WTC11 (cell line): ENCODE results near the gene USP51.
"Not testable (repeated sequence)": the region's sequence is repeated elsewhere in the genome, so short reads cannot be mapped to it uniquely, and the experiment has no call there.

Experiments used
- ESRRA ChIP-seq: sonication (generic); formaldehyde crosslinking; IDR thresholded peaks from 2 replicates; pipeline ENCODE4 v1.8.1; 2022; ENCODE audit warnings: mild to moderate bottlenecking, missing genetic modification reagents, borderline replicate concordance
- TF ChIP-seq, protein P1 (sequence below): fragments of 200-600 bp; IDR thresholded peaks from 2 replicates; pipeline ENCODE4 v1.8.0; 2022; ENCODE audit warnings: antibody characterized with exemption
- TF ChIP-seq, protein P2 (sequence below): sonication (generic); formaldehyde crosslinking; IDR thresholded peaks from 2 replicates; pipeline ENCODE4 v1.8.0; 2022; ENCODE audit warnings: mild to moderate bottlenecking, missing genetic modification reagents
- TF ChIP-seq, protein P3 (sequence below): sonication (generic); formaldehyde crosslinking; conservative IDR thresholded peaks from 2 replicates; pipeline ENCODE4 v1.8.1; 2022; ENCODE audit warnings: mild to moderate bottlenecking, missing genetic modification reagents
- TF ChIP-seq, protein P4 (sequence below): sonication (generic); formaldehyde crosslinking; IDR thresholded peaks from 2 replicates; pipeline ENCODE4 v1.8.1; 2023; ENCODE audit warnings: mild to moderate bottlenecking, missing genetic modification reagents, borderline replicate concordance
- TF ChIP-seq, protein P5 (sequence below): sonication (generic); formaldehyde crosslinking; IDR thresholded peaks from 2 replicates; pipeline ENCODE4 v1.8.1; 2022; ENCODE audit warnings: low read depth, missing genetic modification reagents, borderline replicate concordance
- TF ChIP-seq, protein P6 (sequence below): fragments of 250-450 bp; sonication (Bioruptor Pico); IDR thresholded peaks from 2 replicates; pipeline ENCODE4 v1.9.0; 2021; ENCODE audit warnings: mild to moderate bottlenecking, borderline replicate concordance

DNA sequence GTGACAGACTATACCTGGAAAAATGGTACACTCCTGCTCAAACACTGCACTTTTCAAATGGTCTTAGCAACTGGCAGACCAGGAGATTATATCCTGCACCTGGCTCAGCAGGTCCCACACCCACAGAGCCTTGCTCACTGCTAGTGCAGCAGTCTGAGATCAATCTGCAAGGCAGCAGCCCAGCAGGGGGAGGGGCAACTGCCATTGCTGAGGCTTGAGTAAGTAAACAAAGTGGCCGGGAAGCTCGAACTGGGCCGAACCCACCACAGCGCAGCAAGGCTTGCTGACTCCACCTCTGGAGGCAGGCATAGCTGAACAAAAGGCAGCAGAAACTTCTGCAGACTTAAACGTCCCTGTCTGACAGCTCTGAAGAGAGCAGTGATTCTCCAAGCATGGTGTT lies 46.2 kb downstream of the USP51 start:
- TF ChIP-seq, protein P1, sequence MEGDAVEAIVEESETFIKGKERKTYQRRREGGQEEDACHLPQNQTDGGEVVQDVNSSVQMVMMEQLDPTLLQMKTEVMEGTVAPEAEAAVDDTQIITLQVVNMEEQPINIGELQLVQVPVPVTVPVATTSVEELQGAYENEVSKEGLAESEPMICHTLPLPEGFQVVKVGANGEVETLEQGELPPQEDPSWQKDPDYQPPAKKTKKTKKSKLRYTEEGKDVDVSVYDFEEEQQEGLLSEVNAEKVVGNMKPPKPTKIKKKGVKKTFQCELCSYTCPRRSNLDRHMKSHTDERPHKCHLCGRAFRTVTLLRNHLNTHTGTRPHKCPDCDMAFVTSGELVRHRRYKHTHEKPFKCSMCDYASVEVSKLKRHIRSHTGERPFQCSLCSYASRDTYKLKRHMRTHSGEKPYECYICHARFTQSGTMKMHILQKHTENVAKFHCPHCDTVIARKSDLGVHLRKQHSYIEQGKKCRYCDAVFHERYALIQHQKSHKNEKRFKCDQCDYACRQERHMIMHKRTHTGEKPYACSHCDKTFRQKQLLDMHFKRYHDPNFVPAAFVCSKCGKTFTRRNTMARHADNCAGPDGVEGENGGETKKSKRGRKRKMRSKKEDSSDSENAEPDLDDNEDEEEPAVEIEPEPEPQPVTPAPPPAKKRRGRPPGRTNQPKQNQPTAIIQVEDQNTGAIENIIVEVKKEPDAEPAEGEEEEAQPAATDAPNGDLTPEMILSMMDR: not testable (repeated sequence)
- TF ChIP-seq, protein P2, sequence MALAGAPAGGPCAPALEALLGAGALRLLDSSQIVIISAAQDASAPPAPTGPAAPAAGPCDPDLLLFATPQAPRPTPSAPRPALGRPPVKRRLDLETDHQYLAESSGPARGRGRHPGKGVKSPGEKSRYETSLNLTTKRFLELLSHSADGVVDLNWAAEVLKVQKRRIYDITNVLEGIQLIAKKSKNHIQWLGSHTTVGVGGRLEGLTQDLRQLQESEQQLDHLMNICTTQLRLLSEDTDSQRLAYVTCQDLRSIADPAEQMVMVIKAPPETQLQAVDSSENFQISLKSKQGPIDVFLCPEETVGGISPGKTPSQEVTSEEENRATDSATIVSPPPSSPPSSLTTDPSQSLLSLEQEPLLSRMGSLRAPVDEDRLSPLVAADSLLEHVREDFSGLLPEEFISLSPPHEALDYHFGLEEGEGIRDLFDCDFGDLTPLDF (CRISPR knock-in tag): not testable (repeated sequence)
- TF ChIP-seq, protein P3, sequence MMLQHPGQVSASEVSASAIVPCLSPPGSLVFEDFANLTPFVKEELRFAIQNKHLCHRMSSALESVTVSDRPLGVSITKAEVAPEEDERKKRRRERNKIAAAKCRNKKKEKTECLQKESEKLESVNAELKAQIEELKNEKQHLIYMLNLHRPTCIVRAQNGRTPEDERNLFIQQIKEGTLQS (CRISPR knock-in tag): not testable (repeated sequence)
- not testable (repeated sequence) for TF ChIP-seq ESRRA (CRISPR knock-in tag)
- TF ChIP-seq, protein P4, sequence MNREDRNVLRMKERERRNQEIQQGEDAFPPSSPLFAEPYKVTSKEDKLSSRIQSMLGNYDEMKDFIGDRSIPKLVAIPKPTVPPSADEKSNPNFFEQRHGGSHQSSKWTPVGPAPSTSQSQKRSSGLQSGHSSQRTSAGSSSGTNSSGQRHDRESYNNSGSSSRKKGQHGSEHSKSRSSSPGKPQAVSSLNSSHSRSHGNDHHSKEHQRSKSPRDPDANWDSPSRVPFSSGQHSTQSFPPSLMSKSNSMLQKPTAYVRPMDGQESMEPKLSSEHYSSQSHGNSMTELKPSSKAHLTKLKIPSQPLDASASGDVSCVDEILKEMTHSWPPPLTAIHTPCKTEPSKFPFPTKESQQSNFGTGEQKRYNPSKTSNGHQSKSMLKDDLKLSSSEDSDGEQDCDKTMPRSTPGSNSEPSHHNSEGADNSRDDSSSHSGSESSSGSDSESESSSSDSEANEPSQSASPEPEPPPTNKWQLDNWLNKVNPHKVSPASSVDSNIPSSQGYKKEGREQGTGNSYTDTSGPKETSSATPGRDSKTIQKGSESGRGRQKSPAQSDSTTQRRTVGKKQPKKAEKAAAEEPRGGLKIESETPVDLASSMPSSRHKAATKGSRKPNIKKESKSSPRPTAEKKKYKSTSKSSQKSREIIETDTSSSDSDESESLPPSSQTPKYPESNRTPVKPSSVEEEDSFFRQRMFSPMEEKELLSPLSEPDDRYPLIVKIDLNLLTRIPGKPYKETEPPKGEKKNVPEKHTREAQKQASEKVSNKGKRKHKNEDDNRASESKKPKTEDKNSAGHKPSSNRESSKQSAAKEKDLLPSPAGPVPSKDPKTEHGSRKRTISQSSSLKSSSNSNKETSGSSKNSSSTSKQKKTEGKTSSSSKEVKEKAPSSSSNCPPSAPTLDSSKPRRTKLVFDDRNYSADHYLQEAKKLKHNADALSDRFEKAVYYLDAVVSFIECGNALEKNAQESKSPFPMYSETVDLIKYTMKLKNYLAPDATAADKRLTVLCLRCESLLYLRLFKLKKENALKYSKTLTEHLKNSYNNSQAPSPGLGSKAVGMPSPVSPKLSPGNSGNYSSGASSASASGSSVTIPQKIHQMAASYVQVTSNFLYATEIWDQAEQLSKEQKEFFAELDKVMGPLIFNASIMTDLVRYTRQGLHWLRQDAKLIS (CRISPR knock-in tag): not testable (repeated sequence)
- TF ChIP-seq, protein P5, sequence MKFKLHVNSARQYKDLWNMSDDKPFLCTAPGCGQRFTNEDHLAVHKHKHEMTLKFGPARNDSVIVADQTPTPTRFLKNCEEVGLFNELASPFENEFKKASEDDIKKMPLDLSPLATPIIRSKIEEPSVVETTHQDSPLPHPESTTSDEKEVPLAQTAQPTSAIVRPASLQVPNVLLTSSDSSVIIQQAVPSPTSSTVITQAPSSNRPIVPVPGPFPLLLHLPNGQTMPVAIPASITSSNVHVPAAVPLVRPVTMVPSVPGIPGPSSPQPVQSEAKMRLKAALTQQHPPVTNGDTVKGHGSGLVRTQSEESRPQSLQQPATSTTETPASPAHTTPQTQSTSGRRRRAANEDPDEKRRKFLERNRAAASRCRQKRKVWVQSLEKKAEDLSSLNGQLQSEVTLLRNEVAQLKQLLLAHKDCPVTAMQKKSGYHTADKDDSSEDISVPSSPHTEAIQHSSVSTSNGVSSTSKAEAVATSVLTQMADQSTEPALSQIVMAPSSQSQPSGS (CRISPR knock-in tag): not testable (repeated sequence)
- TF ChIP-seq, protein P6, sequence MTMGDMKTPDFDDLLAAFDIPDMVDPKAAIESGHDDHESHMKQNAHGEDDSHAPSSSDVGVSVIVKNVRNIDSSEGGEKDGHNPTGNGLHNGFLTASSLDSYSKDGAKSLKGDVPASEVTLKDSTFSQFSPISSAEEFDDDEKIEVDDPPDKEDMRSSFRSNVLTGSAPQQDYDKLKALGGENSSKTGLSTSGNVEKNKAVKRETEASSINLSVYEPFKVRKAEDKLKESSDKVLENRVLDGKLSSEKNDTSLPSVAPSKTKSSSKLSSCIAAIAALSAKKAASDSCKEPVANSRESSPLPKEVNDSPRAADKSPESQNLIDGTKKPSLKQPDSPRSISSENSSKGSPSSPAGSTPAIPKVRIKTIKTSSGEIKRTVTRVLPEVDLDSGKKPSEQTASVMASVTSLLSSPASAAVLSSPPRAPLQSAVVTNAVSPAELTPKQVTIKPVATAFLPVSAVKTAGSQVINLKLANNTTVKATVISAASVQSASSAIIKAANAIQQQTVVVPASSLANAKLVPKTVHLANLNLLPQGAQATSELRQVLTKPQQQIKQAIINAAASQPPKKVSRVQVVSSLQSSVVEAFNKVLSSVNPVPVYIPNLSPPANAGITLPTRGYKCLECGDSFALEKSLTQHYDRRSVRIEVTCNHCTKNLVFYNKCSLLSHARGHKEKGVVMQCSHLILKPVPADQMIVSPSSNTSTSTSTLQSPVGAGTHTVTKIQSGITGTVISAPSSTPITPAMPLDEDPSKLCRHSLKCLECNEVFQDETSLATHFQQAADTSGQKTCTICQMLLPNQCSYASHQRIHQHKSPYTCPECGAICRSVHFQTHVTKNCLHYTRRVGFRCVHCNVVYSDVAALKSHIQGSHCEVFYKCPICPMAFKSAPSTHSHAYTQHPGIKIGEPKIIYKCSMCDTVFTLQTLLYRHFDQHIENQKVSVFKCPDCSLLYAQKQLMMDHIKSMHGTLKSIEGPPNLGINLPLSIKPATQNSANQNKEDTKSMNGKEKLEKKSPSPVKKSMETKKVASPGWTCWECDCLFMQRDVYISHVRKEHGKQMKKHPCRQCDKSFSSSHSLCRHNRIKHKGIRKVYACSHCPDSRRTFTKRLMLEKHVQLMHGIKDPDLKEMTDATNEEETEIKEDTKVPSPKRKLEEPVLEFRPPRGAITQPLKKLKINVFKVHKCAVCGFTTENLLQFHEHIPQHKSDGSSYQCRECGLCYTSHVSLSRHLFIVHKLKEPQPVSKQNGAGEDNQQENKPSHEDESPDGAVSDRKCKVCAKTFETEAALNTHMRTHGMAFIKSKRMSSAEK (CRISPR knock-in tag): not testable (repeated sequence)
